Heart left ventricle (tissue), 16 donors: ENCODE data around the gene RAB22A. TPM values are rescaled to one million over a fixed set of nuclear protein-coding genes. Genes with fewer than 3 reads are reported as not detected.
"Not testable (repeated sequence)": the region's sequence is repeated elsewhere in the genome, so short reads cannot be mapped to it uniquely, and the experiment has no call there.

Experiments used
- ATAC-seq, 4 donors: fragments of 200-7000 bp; cut with Tn5 transposase; one replicate each; pipeline ENCODE4 v1.9.1; 2020 to 2022; ENCODE audit warnings: moderate library complexity in 4 of 4, mild to moderate bottlenecking in 3 of 4, moderate number of reproducible peaks in 1 of 4
- DNase-seq, 5 donors: peaks; one replicate each; pipeline ENCODE4 v3.0.0-alpha.2; 2020
- H3K27ac ChIP-seq, 12 donors: fragments of 200-600 bp; sonication (generic) in 4 of 12; one replicate each; pipeline versions ENCODE4 v1.5.0 to v1.8.0; 2016 to 2022; ENCODE audit warnings: mild to moderate bottlenecking in 2 of 12
- H3K27me3 ChIP-seq, 9 donors: fragments of 200-600 bp; sonication (generic) in 2 of 9; one replicate each; pipeline versions ENCODE4 v1.5.1 to v1.8.0; 2016 to 2022; ENCODE audit warnings: mild to moderate bottlenecking in 3 of 9
- H3K36me3 ChIP-seq, 9 donors: fragments of 200-600 bp; sonication (generic) in 2 of 9; one replicate each; pipeline versions ENCODE4 v1.5.0 to v1.8.0; 2018 to 2022; ENCODE audit warnings: mild to moderate bottlenecking in 2 of 9
- H3K4me1 ChIP-seq, 12 donors: fragments of 200-600 bp; sonication (generic) in 4 of 12; one replicate each; pipeline versions ENCODE4 v1.5.0 to v1.8.0; 2016 to 2022; ENCODE audit warnings: mild to moderate bottlenecking in 3 of 12
- H3K4me3 ChIP-seq, 12 donors: fragments of 200-600 bp; sonication (generic) in 4 of 12; one replicate each; pipeline versions ENCODE4 v1.5.0 to v1.8.0; 2017 to 2022; ENCODE audit warnings: mild to moderate bottlenecking in 9 of 12, moderate library complexity in 4 of 12
- H3K9me3 ChIP-seq, 12 donors: fragments of 200-600 bp; sonication (generic) in 4 of 12; one replicate each; pipeline versions ENCODE4 v1.5.0 to v1.8.0; 2016 to 2022; ENCODE audit warnings: mild to moderate bottlenecking in 1 of 12
- POLR2A ChIP-seq, 2 donors: fragments of 450-650 bp; IDR thresholded peaks; one replicate each; pipeline ENCODE4 v1.6.1; 2017; ENCODE audit warnings: antibody characterized with exemption in 2 of 2, mild to moderate bottlenecking in 2 of 2, moderate library complexity in 2 of 2
- WGBS, 4 donors: extraction: QIAGEN DNeasy Blood & Tissue Kit in 2 of 4; methylation state at CpG; one replicate each; pipeline versions ENCODE4 v1.1.5 to v1.1.7; 2013 to 2018; 5-methylcytosine and 5-hydroxymethylcytosine counted together
- intact Hi-C, 10 donors: fragments of 100-400 bp; cut with DNase I; formaldehyde crosslinking; loops; one replicate each; pipeline versions ENCODE4 v1.11.1 to v1.14.2; 2022
- polyA plus RNA-seq, 2 donors: library from polyadenylated mRNA; stranded (reverse); fragments of 200-250 nt; gene quantifications; one replicate each; pipeline ENCODE4 v1.2.3, GENCODE V29; 2013
- total RNA-seq, 9 donors: library from RNA; depleted of rRNA in 2 of 9; stranded (reverse); fragments of >200 nt in 2 of 9; fragmentation: NEBNext Ultra II Directional in 3 of 9; extraction: Animal tissue kit (Norgen Biotek cat#: 25700) in 3 of 9; gene quantifications; one replicate each; pipeline versions ENCODE4 v1.1.0 to v1.2.4, GENCODE V29; 2016 to 2023
- TF ChIP-seq, protein P1 (sequence below), 12 donors: fragments of 200-600 bp; sonication (generic) in 4 of 12; IDR thresholded peaks; one replicate each; pipeline versions ENCODE4 v1.5.0 to v1.8.0; 2018 to 2022; ENCODE audit warnings: antibody characterized with exemption in 12 of 12, mild to moderate bottlenecking in 5 of 12
- donor health status: ischemic (EF 13 %, LVEDD 7.1; RV severe dilation, severe dysfunction).
- donor health status: healthy with polysubstance abuse.
- donor health status: DM: no; HTN: yes; CAD: no.
- donor health status: DM: no; HTN: no; CAD: no.
- donor health status: ischemic (EF 25% LVEDD 6.9; RV normal size, moderate dysfunction).
- donor health status: ischemic (EF 25% LVEDD 5.7; RV mildly dilated, moderate dysfunction).
- donor health status: healthy.
- donor health status: DM: yes; HTN: yes; CAD: no.
- donor health status: ischemic (EF 35%, LVEDD 5.7; RV mildly dilated, moderate dysfunction).
- donor health status: nonischemic (EF 11% LVEDD 7.7; RV severe dilation, severe dysfunction).
- donor health status: DM: yes; HTN: yes; CAD: no.
- donor health status: PGD.
- donor health status: ischemic (EF 29% LVEDD 5.4; RV normal size, mild dysfunction).
- donor health status: nonischemic (EF 23%, LVEDD 6.1; RV moderate dilation, normal function).

RAB22A gene
- total and polyA plus RNA-seq, 11 donors = 3.0 to 9.7 (median 6.4) TPM

DNA sequence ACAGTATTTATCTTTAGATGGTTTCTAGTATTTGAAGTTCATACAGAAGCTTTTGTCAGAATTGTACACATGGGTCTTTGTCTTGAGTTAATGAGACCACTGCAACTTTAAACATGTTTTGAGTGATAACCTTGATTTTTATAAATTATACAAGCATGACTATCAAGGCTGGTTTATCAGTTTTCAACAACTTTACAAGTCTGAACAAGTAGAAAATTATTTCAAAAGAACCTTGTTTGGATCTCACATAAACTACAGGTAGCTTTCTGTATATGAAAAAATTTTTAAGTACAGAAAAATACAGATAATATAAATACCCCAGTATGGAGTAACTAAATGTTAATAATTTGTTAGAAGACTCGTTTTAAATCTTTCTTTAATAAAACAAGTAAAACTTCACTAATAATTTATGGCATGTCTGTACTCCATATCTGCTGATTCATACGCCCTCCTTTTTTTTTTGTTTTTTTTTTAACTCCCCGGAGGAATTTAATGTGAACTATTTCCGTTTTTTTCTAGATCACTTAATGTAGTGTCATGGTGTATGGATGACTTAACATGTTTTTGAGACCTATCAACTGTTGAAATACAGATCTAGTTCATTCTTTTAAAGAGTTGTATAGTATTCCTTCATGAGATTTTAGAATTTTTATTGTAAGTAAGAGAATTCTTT, 97.8 kb downstream of the RAB22A start:
- 44 to 58% (median 52%) methylated on average over 4 of the region's 4 CpGs for WGBS, 4 donors
- Histone ChIP-seq H3K36me3 (no peaks in the 10 kb centered on the region), H3K9me3 (no peaks in the 10 kb centered on the region), H3K27ac (peak overlapping the region in 3 of 12 donors; percentile 17 to 26 (median 25)), H3K27me3 (no peaks in the 10 kb centered on the region), H3K4me3 (no peak overlapping the region), H3K4me1 (peaks cover 4 to 61% (median 36%) of the 10 kb centered on the region in 12 donors)
- intact Hi-C loops = no loop called here
- TF ChIP-seq, protein P1, sequence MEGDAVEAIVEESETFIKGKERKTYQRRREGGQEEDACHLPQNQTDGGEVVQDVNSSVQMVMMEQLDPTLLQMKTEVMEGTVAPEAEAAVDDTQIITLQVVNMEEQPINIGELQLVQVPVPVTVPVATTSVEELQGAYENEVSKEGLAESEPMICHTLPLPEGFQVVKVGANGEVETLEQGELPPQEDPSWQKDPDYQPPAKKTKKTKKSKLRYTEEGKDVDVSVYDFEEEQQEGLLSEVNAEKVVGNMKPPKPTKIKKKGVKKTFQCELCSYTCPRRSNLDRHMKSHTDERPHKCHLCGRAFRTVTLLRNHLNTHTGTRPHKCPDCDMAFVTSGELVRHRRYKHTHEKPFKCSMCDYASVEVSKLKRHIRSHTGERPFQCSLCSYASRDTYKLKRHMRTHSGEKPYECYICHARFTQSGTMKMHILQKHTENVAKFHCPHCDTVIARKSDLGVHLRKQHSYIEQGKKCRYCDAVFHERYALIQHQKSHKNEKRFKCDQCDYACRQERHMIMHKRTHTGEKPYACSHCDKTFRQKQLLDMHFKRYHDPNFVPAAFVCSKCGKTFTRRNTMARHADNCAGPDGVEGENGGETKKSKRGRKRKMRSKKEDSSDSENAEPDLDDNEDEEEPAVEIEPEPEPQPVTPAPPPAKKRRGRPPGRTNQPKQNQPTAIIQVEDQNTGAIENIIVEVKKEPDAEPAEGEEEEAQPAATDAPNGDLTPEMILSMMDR (IDR thresholded peaks at IDR 0.05) = no peak
- no peak for TF ChIP-seq POLR2A (IDR thresholded peaks at IDR 0.05)
- ATAC-seq (peak in 2 of 4 donors; percentile 13 to 57), DNase-seq (no peak)

DNA sequence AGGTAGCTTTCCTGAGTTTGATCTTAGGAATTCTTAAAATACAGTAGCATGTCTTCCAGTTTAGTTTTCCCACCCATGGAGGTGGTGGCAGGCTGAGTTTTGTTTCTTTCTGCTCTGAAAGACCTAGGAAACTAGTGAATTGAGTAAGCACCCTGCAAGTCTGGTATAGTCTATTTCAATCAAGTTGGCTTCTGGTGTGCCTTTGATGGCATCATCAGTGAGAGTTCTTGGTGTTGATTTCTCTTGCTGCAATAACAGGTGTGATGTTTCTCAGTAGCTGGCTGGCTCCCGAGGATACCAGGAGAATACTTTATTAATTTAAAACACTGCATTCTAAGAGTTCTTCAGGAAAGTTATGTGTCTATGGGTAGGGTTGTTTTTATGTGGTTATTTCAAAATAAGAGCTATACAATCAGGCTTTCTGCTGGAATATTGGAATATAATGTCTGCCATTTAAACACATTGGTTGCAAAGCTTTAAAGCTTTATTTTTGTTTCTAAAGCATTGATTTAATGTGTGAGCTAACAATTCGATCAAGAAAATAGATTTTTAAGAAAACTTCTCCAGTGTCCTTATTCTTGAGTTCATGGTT, 98.5 kb downstream of the RAB22A start:
- no peak for ATAC-seq
- H3K4me3 ChIP-seq = no peak overlapping the region

DNA sequence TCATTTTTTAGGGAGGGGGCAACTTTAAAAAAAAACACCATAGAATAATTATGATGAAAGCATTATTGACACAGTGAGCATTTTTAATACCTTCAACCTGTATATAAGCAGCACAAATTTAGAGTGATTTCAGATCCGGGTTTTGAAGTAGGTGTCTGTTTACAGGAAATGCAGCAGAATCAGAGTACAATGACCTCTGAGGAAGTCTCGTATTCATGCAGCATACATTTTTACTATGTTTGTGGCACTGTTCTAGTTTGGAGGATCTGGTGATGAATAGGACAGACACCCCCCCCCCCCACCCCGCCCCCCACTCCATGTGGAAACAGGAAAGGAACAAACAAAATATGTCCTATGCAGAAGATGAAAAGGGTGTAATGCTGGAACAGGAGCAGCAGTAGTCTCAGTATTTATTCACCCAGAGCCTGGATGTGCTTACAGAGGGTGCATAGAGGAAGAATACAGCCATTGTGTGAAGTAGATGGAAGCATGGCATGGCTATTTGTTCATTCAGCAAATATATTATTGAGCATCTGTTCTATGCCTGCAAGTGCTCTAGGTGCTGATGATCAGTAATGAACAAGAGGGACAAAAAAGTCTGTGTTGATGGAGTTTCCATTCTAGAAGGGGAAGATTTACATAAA, 99.2 kb downstream of the RAB22A start:
- Histone ChIP-seq H3K27me3 (no peaks in the 10 kb centered on the region), H3K36me3 (no peaks in the 10 kb centered on the region), H3K9me3 (no peaks in the 10 kb centered on the region), H3K27ac (peak overlapping the region in 5 of 12 donors; percentile 5 to 56 (median 15)), H3K4me3 (no peak overlapping the region), H3K4me1 (peaks cover 4 to 60% (median 37%) of the 10 kb centered on the region in 12 donors)
- ATAC-seq = peak in 2 of 4 donors; percentile 6 to 24
- no peak for DNase-seq
- WGBS, 4 donors = 32 to 42% (median 36%) methylated on average over 3 of the region's 3 CpGs
- intact Hi-C loops = no loop called here
- TF ChIP-seq, protein P1 (IDR thresholded peaks at IDR 0.05) = no peak
- no peak for TF ChIP-seq POLR2A (IDR thresholded peaks at IDR 0.05)

More for the DNA sequence above, 98.5 kb downstream of the RAB22A start:
- intact Hi-C loops = no loop called here
- Histone ChIP-seq H3K27me3 (no peaks in the 10 kb centered on the region), H3K9me3 (no peaks in the 10 kb centered on the region), H3K36me3 (no peaks in the 10 kb centered on the region), H3K4me1 (peaks cover 4 to 60% (median 37%) of the 10 kb centered on the region in 12 donors), H3K27ac (peak overlapping the region in 5 of 12 donors; percentile 5 to 56 (median 17))
- DNase-seq = no peak
- 47 to 61% (median 53%) methylated on average over 2 of the region's 2 CpGs for WGBS, 4 donors
- TF ChIP-seq, protein P1 (IDR thresholded peaks at IDR 0.05) = no peak
- no peak for TF ChIP-seq POLR2A (IDR thresholded peaks at IDR 0.05)

DNA sequence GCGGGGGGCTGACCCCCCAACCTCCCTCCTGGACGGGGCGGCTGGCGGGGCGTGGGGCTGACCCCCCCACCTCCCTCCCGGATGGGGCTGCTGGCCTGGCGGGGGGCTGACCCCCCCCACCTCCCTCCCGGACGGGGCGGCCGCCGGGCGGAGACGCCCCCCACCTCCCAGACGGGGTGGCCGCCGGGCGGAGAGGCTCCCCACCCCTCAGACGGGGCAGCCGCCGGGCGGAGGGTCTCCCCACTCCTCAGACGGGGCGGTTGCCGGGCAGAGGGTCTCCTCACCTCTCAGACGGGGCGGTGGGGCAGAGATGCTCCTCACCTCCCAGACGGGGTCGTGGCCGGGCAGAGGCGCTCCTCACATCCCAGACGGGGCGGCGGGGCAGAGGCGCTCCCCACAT, 104.7 kb downstream of the RAB22A start:
- Histone ChIP-seq H3K36me3 (peaks cover 0 to 14% (median 8%) of the 10 kb centered on the region in 9 donors), H3K4me1 (peaks cover 0 to 34% (median 11%) of the 10 kb centered on the region in 12 donors)
- DNase-seq, H3K27ac ChIP-seq, H3K4me3 ChIP-seq, H3K9me3 ChIP-seq, intact Hi-C loops, ATAC-seq, H3K27me3 ChIP-seq: not testable (repeated sequence)
- 97 to 98% methylated on average over 23 to 32 of the region's 35 CpGs; no CpG with 5 or more reads in 2 of the 4 donors for WGBS, 4 donors

DNA sequence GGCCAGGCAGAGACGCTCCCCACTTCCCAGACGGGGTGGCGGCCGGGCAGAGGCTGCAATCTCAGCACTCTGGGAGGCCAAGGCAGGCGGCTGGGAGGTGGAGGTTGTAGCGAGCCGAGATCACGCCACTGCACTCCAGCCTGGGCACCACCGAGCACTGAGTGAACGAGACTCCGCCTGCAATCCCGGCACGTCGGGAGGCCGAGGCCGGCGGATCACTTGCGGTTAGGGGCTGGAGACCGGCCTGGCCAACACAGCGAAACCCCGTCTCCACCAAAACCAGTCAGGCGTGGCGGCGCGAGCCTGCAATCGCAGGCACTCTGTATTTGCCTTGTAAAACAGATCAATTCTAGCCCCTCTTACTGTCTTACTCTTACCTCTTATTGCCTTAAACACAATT, 105.3 kb downstream of the RAB22A start:
- ATAC-seq, H3K27me3 ChIP-seq, H3K9me3 ChIP-seq, H3K4me3 ChIP-seq, intact Hi-C loops, H3K27ac ChIP-seq: not testable (repeated sequence)
- 97 to 99% (median 97%) methylated on average over 10 to 26 of the region's 26 CpGs for WGBS, 4 donors
- peak in 1 of 5 donors; percentile 49 for DNase-seq
- Histone ChIP-seq H3K4me1 (peaks cover 0 to 30% (median 6%) of the 10 kb centered on the region in 12 donors), H3K36me3 (peaks cover 0 to 20% (median 14%) of the 10 kb centered on the region in 9 donors)
